PC-9 (cell line): ENCODE measurements around the gene PIP.

Source experiments
- CTCF ChIP-seq: fragments of 200-600 bp; sonication (generic); conservative IDR thresholded peaks from 2 replicates; pipeline ENCODE4 v1.6.1; 2017; ENCODE audit warnings: mixed run types, antibody characterized with exemption, mild to moderate bottlenecking, moderate library complexity
- EZH2 ChIP-seq: fragments of 200-600 bp; sonication (generic); IDR thresholded peaks from 2 replicates; pipeline ENCODE4 v1.8.0; 2017; ENCODE audit warnings: antibody characterized with exemption, low read depth

DNA sequence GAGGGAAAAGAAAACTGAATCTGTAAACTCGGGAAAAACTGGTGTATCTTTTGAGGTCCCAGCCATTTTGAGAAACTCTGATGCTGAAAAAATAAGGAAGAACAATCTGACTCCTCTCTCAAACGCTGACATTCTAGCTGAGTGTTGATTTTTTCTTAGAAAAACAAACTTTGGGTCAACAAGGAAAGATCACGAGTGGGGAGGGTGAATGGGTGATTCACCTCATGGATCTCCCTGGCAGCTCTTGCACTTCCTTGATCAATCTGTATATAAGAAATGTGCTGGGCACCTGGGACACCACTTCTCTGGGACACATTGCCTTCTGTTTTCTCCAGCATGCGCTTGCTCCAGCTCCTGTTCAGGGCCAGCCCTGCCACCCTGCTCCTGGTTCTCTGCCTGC is at the start of gene PIP:
- TF ChIP-seq CTCF (no peak), EZH2 (no peak)
